Activated T-helper 17 cell treated with anti-CD3 and anti-CD28 coated beads, Interleukin-2, amount 50 U/mL, for 72 hours (primary cell): ENCODE measurements around the gene DPEP3. TPM values are rescaled to one million over a fixed set of nuclear protein-coding genes. Genes with fewer than 3 reads are reported as not detected.
A peak's percentile ranks its signal among the peaks of the same experiment; 100 is the strongest.
"Not testable (repeated sequence)": the region's sequence is repeated elsewhere in the genome, so short reads cannot be mapped to it uniquely, and the experiment has no call there.

Source experiments
- ATAC-seq: fragments of 150-1000 bp; cut with Tn5 transposase; replicated peaks from 2 replicates; pipeline ENCODE4 v1.10.0; 2021; ENCODE audit warnings: mild to moderate bottlenecking, moderate library complexity
- H3K27ac Mint-ChIP-seq: one replicate; pipeline ENCODE4 v1.8.0; 2022; ENCODE audit warnings: mixed read lengths
- H3K27me3 Mint-ChIP-seq: one replicate; pipeline ENCODE4 v1.8.0; 2022; ENCODE audit warnings: mixed read lengths
- H3K36me3 Mint-ChIP-seq: one replicate; pipeline ENCODE4 v1.8.0; 2022; ENCODE audit warnings: low read depth, mild to moderate bottlenecking, mixed read lengths
- H3K4me1 Mint-ChIP-seq: one replicate; pipeline ENCODE4 v1.8.0; 2022; ENCODE audit warnings: mixed read lengths
- H3K4me3 Mint-ChIP-seq: one replicate; pipeline ENCODE4 v1.8.0; 2022; ENCODE audit warnings: mild to moderate bottlenecking, mixed read lengths
- H3K9me3 Mint-ChIP-seq: one replicate; pipeline ENCODE4 v1.8.0; 2022; ENCODE audit warnings: mixed read lengths
- total RNA-seq, 2 donors: library from RNA; stranded (reverse); gene quantifications; one replicate each; pipeline ENCODE4 v1.2.3, GENCODE V29; 2022

The DPEP3 gene
- total RNA-seq, 2 donors from 2014 or later: 0.19 TPM; not detected in 1

DNA sequence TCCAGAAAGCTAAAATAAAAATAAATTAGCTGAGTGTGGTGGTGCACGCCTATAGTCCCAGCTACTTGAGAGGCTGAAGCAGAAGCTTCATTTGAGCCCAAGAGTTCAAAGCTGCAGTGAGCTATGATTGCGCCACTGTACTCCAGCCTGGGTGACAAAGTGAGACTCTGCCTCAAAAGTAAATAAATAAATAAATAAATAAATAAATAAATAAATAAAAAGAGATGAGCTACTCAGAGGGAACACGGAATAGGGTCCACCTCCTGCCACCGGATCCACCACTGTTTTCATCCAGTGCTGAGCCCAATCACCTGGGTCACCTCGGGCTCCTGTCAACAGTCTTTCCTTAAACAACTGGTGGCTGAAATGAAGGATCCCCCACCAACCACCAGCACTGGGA is 6.7 kb upstream of the DPEP3 start:
- Mint-ChIP-seq H3K36me3 (no peaks in the 10 kb centered on the region), H3K27me3 (no peaks in the 10 kb centered on the region), H3K9me3 (no peaks in the 10 kb centered on the region), H3K4me1 (peaks cover 12% of the 10 kb centered on the region), H3K4me3 (no peak overlapping the region), H3K27ac (no peak overlapping the region)
- ATAC-seq: no peak

DNA sequence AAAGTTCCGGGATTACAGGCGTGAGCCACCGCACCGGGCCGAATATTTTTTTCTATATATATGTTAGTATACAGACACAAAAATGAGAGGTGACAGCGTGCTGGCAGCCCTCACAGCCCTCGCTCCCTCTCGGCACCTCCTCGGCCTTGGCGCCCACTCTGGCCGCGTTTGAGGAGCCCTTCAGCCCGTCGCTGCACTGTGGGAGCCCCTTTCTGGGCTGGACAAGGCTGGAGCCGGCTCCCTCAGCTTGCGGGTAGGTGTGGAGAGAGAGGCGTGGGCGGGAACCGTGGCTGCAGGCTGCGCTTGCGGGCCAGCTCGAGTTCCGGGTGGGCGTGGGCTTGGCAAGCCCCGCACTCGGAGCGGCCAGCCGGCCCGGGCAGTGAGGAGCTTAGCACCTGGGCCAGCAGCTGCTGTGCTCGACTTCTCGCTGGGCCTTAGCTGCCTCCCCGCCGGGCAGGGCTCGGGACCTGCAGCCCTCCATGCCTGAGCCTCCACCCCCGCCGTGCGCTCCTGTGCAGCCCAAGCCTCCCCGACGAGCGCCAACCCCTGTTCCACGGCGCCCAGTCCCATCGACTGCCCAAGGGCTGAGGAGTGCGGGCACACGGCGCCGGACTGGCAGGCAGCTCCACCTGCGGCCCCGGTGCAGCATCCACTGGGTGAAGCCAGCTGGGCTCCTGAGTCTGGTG is 1.9 kb upstream of the DPEP3 start:
- no peaks in the 10 kb centered on the region for H3K36me3 Mint-ChIP-seq
- peaks cover 9% of the 10 kb centered on the region for H3K4me1 Mint-ChIP-seq
- H3K9me3 Mint-ChIP-seq: no peaks in the 10 kb centered on the region
- ATAC-seq: no peak
- H3K27me3 Mint-ChIP-seq: no peaks in the 10 kb centered on the region
- no peak overlapping the region for H3K4me3 Mint-ChIP-seq
- H3K27ac Mint-ChIP-seq: no peak overlapping the region

DNA sequence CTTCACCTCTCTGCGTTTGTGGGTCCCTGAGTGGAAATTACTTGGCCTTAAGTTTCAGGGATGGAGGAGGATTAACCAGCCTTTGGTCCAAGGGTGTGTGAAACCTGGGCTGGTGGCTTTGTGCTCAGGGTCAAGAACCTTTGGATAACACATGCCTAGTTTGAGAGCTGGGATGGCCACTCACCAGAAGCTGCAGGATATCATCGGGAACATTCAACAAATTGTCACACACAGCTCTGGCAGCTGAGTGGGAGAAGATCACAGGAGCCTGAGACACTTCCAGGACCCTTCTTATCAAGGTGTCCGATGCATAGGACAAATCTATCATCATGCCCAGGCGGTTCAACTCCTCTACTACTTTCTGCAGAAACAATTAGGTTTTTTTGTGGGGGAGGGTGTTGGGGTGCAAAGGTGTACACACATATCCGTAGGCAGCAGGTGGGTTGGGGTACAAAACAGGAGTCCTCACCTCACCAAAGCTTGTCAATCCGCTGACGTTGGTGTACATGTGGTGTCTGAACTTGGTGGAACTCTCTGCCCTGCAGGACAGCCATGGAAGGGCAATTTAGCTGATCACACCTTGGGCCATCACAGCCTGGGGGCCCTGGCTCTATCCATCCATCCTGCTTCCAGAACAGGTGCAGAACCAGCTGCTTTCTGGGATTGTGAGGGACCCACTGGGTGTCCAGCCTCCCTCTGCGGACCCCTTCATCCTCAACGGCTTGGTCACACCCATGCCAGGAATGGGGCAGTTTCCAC is 2.7 kb downstream of the DPEP3 start:
- H3K9me3 Mint-ChIP-seq: no peaks in the 10 kb centered on the region
- no peaks in the 10 kb centered on the region for H3K4me1 Mint-ChIP-seq
- no peak overlapping the region for H3K4me3 Mint-ChIP-seq
- H3K36me3 Mint-ChIP-seq: no peaks in the 10 kb centered on the region
- no peaks in the 10 kb centered on the region for H3K27me3 Mint-ChIP-seq
- no peak for ATAC-seq
- no peak overlapping the region for H3K27ac Mint-ChIP-seq

- H3K4me1 Mint-ChIP-seq: no peaks in the 10 kb centered on the region
- ATAC-seq: no peak
- no peaks in the 10 kb centered on the region for H3K36me3 Mint-ChIP-seq
- no peak overlapping the region for H3K4me3 Mint-ChIP-seq
- no peak overlapping the region for H3K27ac Mint-ChIP-seq
- no peaks in the 10 kb centered on the region for H3K27me3 Mint-ChIP-seq
- H3K9me3 Mint-ChIP-seq: no peaks in the 10 kb centered on the region
These were observed 3.3 kb downstream of the DPEP3 start for GRCh38 chr16:67977005-67977404.

DNA sequence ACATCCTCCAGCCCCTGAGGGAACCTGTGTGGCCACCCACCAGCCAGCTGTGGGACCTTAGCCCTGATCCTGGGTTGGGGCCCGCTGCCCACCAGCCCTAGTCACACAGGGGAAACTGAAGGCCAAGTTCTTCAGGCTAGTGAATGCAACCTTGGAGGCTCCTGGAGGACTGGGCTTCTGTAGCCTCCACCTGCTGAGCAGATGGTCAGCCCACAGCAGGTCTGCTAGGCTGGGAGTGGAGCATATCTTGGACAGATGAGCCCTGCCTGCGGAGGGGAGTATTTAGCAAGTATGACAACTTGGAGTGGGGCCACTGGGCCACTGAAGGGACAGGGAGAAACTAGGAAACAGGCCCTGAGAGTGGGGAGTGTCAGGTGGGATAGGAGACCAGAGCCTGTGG is 4.1 kb downstream of the DPEP3 start:
- no peaks in the 10 kb centered on the region for H3K36me3 Mint-ChIP-seq

GRCh38 chr16:67975321-67976105 is 4.8 kb downstream of the DPEP3 start:
- Mint-ChIP-seq H3K27me3 (no peaks in the 10 kb centered on the region), H3K4me3 (no peak overlapping the region), H3K4me1 (no peaks in the 10 kb centered on the region), H3K36me3 (no peaks in the 10 kb centered on the region), H3K9me3 (no peaks in the 10 kb centered on the region), H3K27ac (peak overlapping the region; percentile 8)
- no peak for ATAC-seq

More for the DNA sequence above, 4.1 kb downstream of the DPEP3 start:
- no peaks in the 10 kb centered on the region for H3K27me3 Mint-ChIP-seq
- no peaks in the 10 kb centered on the region for H3K9me3 Mint-ChIP-seq
- no peak overlapping the region for H3K27ac Mint-ChIP-seq
- ATAC-seq: no peak
- H3K4me3 Mint-ChIP-seq: no peak overlapping the region
- H3K4me1 Mint-ChIP-seq: no peaks in the 10 kb centered on the region

DNA sequence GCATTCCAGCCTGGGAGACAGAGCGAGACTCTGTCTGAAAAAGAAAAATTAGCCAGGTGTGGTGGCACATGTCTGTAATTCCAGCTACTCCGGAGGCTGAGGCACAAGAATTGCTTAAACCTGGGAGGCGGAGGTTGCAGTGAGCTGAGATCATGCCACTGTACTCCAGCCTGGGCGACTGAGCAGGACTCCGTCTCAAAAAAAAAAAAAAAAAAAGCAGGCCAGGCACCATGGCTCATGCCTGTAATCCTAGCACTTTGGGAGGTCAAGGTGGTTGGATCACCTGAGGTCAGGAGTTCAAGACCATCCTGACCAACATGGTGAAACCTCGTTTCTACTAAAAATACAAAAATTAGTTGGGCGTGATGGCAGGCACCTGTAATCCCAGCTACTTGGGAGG is 8.0 kb downstream of the DPEP3 start:
- not testable (repeated sequence) for H3K27ac Mint-ChIP-seq, H3K4me3 Mint-ChIP-seq, H3K27me3 Mint-ChIP-seq, H3K9me3 Mint-ChIP-seq, H3K36me3 Mint-ChIP-seq, ATAC-seq
- H3K4me1 Mint-ChIP-seq: peaks cover 12% of the 10 kb centered on the region

GRCh38 chr16:67971111-67971510 is 9.2 kb downstream of the DPEP3 start:
- no peak for ATAC-seq
- H3K9me3 Mint-ChIP-seq: no peaks in the 10 kb centered on the region
- H3K4me3 Mint-ChIP-seq: no peak overlapping the region
- H3K27ac Mint-ChIP-seq: no peak overlapping the region
- H3K36me3 Mint-ChIP-seq: no peaks in the 10 kb centered on the region
- H3K27me3 Mint-ChIP-seq: no peaks in the 10 kb centered on the region
- peaks cover 16% of the 10 kb centered on the region for H3K4me1 Mint-ChIP-seq

DNA sequence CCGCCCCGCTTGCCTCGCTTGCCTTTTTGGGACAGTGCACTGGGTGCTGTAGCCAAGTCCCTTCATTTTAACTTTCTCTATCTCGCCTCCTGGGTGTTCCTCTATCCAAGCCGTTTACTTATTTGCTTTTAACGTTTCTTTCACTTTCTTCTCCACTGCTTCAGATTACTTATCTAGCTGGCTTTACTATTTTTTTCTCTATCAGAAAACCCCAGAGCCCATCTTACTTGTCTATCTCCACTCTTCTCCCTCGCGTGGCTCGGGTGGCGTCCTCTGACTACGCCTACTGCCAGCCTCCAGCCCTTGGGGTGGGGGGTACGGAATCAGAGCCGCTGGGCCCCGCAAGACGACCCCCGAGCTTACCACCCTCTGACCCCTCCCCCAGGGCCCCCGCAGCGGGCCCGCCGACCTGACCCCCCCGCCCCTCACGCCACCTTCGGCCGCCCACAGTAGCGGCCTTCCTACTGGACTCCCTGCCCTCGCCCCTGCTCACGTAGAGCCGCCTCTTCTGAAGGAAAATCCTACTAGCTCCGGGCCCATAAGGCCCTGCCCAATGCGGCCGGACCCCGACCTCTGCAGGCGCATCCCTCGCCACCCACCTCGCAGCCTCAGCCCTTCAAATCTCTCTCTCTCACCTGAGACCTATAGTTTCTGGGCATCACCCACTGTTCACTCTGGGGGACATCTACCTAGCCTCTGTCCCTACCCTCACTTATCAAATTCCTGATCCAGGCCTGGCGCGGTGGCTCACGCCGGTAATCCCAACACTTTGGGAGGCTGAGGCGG is 10.9 kb downstream of the DPEP3 start:
- peak overlapping the region; percentile 89 for H3K4me3 Mint-ChIP-seq
- peak overlapping the region; percentile 86 for H3K27ac Mint-ChIP-seq
- no peaks in the 10 kb centered on the region for H3K36me3 Mint-ChIP-seq
- H3K9me3 Mint-ChIP-seq: no peaks in the 10 kb centered on the region
- H3K4me1 Mint-ChIP-seq: peaks cover 16% of the 10 kb centered on the region
- no peak for ATAC-seq
- H3K27me3 Mint-ChIP-seq: no peaks in the 10 kb centered on the region

DNA sequence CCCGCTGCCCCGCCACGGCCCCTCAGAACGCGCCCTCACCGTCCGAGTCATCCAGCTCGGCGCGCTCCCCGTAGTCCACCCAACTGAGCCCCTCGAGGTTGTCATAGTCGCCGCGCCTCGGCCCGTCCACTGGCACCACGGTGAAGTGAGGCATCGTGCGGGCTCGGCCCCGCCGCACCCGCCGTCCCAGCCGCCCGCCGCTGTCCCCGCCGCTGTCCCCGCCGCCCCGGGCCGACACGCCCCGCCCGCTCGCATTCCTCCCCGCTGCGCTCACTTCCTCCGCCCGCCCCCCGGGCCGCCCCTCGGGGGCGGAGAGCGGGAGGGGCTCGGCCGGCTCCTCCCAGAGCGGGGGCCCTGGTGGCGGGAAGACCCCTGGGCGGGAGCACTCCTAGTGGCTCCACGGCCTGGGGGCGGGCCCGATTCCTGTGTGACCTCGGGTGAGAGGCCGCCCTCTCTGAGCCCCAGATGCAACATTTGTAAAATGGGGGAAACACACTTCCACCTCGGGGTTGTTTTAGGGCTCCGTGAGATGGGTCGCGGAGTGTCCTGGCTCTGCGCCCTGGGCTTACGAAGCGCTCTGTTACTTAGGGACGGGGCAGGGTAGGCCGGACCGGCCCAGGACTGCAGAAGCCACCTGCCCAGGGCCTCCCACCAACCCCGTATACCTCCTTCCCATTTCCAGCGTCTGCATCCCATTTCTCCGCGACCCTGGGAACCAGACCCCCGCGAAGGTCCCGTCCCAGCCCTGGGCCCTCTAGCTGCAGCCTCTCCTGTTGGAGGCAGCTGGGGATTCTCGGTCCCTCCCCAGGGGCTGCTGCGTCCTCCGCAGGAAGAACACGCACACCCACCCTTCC is 11.7 kb downstream of the DPEP3 start, which contains the start of gene SLC12A4:
TSS of gene SLC12A4 (minus strand) at position 238 of the 854 bp plus-strand sequence. CDS start at position 154, 84 bp downstream.
- Mint-ChIP-seq H3K4me3 (peak within 1 kb of the TSS; percentile 94), H3K9me3 (no peaks in the 10 kb centered on the region), H3K27ac (peak within 1 kb of the TSS; percentile 88), H3K36me3 (no peaks in the 10 kb centered on the region), H3K4me1 (peaks cover 16% of the 10 kb centered on the region), H3K27me3 (no peaks in the 10 kb centered on the region)
- peak; percentile 89 for ATAC-seq

DNA sequence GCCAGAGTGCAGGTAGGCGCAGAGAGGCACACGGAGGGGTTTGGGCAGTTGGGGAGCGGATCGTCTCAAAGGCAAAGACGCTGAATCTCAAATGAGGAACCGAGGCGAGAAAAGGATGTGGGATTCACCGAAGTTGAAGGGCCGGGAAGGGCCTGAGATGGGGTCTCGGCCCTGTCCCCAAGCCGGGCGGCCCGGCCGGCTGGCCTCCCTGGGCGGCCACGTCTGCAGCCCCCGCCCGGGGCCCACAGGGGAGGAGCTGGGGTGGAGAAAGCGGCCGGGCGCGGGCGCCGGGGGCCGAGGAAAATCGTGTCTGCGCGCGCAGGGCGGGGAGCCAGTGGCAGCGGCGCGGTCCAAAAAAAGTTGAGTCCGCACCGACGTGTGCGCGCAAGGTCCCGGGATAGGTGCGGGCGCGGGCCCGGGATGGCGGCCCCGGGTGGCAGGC is 12.3 kb downstream of the DPEP3 start:
- Mint-ChIP-seq H3K27ac (peak overlapping the region; percentile 88), H3K4me3 (peak overlapping the region; percentile 94), H3K36me3 (no peaks in the 10 kb centered on the region), H3K9me3 (no peaks in the 10 kb centered on the region), H3K27me3 (no peaks in the 10 kb centered on the region), H3K4me1 (peaks cover 16% of the 10 kb centered on the region)
- ATAC-seq: peak; percentile 35

DNA sequence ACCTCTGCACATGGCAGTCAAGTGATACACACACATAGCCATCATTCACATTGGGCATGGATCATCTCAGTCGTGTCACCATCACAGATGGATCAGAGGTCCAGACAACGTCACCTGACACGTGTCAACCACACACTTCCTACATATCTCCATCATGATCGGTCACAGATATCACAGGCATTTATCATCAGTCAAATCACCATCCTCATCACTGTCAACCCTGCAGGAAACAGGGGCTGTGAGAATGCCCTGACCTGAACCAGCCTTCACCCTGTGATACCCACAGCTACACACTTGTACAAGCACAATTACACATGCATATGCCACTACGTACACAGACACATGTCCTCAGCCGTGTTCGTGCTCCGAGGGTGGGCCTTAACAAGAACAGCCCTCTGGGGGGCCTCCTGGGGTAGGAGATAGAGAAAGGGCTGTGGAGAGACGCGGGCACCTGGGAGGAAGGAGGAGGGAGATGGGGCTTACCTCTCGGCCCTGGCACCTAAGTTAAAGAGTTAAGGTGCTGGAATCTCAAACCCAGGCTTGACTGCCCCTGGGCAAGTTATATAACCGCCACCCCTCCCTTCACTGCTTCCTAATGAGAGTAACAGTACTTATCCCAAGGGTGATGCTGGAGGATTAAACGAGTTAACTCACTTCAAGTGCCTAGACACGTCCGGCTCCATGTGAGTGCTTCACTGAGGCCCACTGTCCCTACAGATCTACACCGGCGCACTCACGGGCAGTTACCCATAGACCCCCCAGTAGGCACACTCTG is 12.9 kb downstream of the DPEP3 start:
- Mint-ChIP-seq H3K27ac (peak overlapping the region; percentile 88), H3K9me3 (no peaks in the 10 kb centered on the region), H3K4me3 (peak overlapping the region; percentile 94), H3K36me3 (no peaks in the 10 kb centered on the region), H3K4me1 (peaks cover 16% of the 10 kb centered on the region), H3K27me3 (no peaks in the 10 kb centered on the region)
- peak; percentile 34 for ATAC-seq
